ENCODE measurements around the gene KRT84.
"Not testable (repeated sequence)": the region's sequence is repeated elsewhere in the genome, so short reads cannot be mapped to it uniquely, and the experiment has no call there.

Gene KRT84

GRCh38 chr12:52359621-52360061 is 25.8 kb downstream of the KRT84 start:
- DNase-seq (ENCODE audit: low read depth), result no peak

GRCh38 chr12:52358575-52359350 is 26.7 kb downstream of the KRT84 start:
- DNase-seq (ENCODE audit: low read depth), result no peak

- no peak for DNase-seq (ENCODE audit: low read depth)
Measured at GRCh38 chr12:52356762-52357580, 28.5 kb downstream of the KRT84 start.

GRCh38 chr12:52356031-52356761 is 29.3 kb downstream of the KRT84 start:
- DNase-seq (ENCODE audit: low read depth), result no peak

GRCh38 chr12:52355176-52355575 is 30.3 kb downstream of the KRT84 start:
- DNase-seq (ENCODE audit: low read depth), result no peak

- no peak for DNase-seq (ENCODE audit: low read depth)
Measured at GRCh38 chr12:52354200-52354599, 31.3 kb downstream of the KRT84 start.

- DNase-seq (ENCODE audit: low read depth), result no peak
Measured at GRCh38 chr12:52353766-52354165, 31.7 kb downstream of the KRT84 start.

GRCh38 chr12:52352951-52353350 is 32.5 kb downstream of the KRT84 start:
- DNase-seq (ENCODE audit: low read depth), result no peak

GRCh38 chr12:52351196-52352059 is 34.0 kb downstream of the KRT84 start:
- no peak for DNase-seq (ENCODE audit: low read depth)

GRCh38 chr12:52350786-52351185 is 34.7 kb downstream of the KRT84 start:
- DNase-seq (ENCODE audit: low read depth), result no peak

GRCh38 chr12:52350021-52350620 is 35.3 kb downstream of the KRT84 start:
- DNase-seq (ENCODE audit: low read depth), result no peak

- DNase-seq (ENCODE audit: low read depth), result no peak
Measured at GRCh38 chr12:52349196-52349595, 36.3 kb downstream of the KRT84 start.

- no peak for DNase-seq (ENCODE audit: low read depth)
Measured at GRCh38 chr12:52347551-52348510, 37.6 kb downstream of the KRT84 start.

GRCh38 chr12:52347016-52347415 is 38.4 kb downstream of the KRT84 start:
- no peak for DNase-seq (ENCODE audit: low read depth)

GRCh38 chr12:52346593-52346992 is 38.9 kb downstream of the KRT84 start:
- no peak for DNase-seq (ENCODE audit: low read depth)

- not testable (repeated sequence) for DNase-seq (ENCODE audit: low read depth)
Measured at GRCh38 chr12:52345041-52345440, 40.4 kb downstream of the KRT84 start.

- no peak for DNase-seq (ENCODE audit: low read depth)
Measured at GRCh38 chr12:52344111-52344510, 41.3 kb downstream of the KRT84 start.

GRCh38 chr12:52343550-52343949 is 41.9 kb downstream of the KRT84 start:
- no peak for DNase-seq (ENCODE audit: low read depth)

GRCh38 chr12:52342781-52343490 is 42.5 kb downstream of the KRT84 start:
- no peak for DNase-seq (ENCODE audit: low read depth)
